Neural progenitor cell (in vitro differentiated cells): ENCODE data around the gene RIC3. TPM values are rescaled to one million over a fixed set of nuclear protein-coding genes. Genes with fewer than 3 reads are reported as not detected.

Experiments
- DNase-seq: peaks from one replicate; pipeline ENCODE4 v3.0.0-alpha.2; 2016; ENCODE audit warnings: low spot score
- H2AFZ ChIP-seq: fragments of 200-600 bp; sonication (generic); replicated peaks from 2 replicates; pipeline ENCODE4 v1.6.1; 2016; ENCODE audit warnings: antibody characterized with exemption
- H3F3A ChIP-seq: fragments of 200-600 bp; sonication (generic); 2 replicates; pipeline ENCODE4 v1.6.1; 2016; ENCODE audit warnings: antibody characterized with exemption, low read depth
- H3K27ac ChIP-seq: fragments of 200-600 bp; sonication (generic); 2 replicates; pipeline ENCODE4 v1.5.1; 2016; ENCODE audit warnings: mild to moderate bottlenecking
- H3K27me3 ChIP-seq: fragments of 200-600 bp; sonication (generic); 2 replicates; pipeline ENCODE4 v1.6.1; 2016; ENCODE audit warnings: mild to moderate bottlenecking, moderate library complexity
- H3K36me3 ChIP-seq: fragments of 200-600 bp; sonication (generic); 2 replicates; pipeline ENCODE4 v1.5.1; 2016
- H3K4me1 ChIP-seq: fragments of 200-600 bp; sonication (generic); 2 replicates; pipeline ENCODE4 v1.6.1; 2016; ENCODE audit warnings: mixed run types
- H3K4me2 ChIP-seq: fragments of 200-600 bp; sonication (generic); 2 replicates; pipeline ENCODE4 v1.6.1; 2016
- H3K4me3 ChIP-seq: fragments of 200-600 bp; sonication (generic); 2 replicates; pipeline ENCODE4 v1.5.1; 2016
- H3K79me2 ChIP-seq: fragments of 200-600 bp; sonication (generic); 2 replicates; pipeline ENCODE4 v1.6.1; 2016; ENCODE audit warnings: low read depth
- H3K9ac ChIP-seq: fragments of 200-600 bp; sonication (generic); 2 replicates; pipeline ENCODE4 v1.6.1; 2016
- H3K9me3 ChIP-seq: fragments of 200-600 bp; sonication (generic); 2 replicates; pipeline ENCODE4 v1.5.1; 2016; ENCODE audit warnings: low read depth
- H4K20me1 ChIP-seq: fragments of 200-600 bp; sonication (generic); 2 replicates; pipeline ENCODE4 v1.6.1; 2016; ENCODE audit warnings: low read depth
- H3K27ac Mint-ChIP-seq: 3 replicates; pipeline ENCODE4 v1.8.0; 2021; ENCODE audit warnings: mixed read lengths
- H3K27me3 Mint-ChIP-seq: 2 replicates; pipeline ENCODE4 v1.8.0; 2022; ENCODE audit warnings: low read depth, mild to moderate bottlenecking, inconsistent platforms, moderate library complexity, mixed read lengths; ENCODE audit not compliant: insufficient read depth
- H3K36me3 Mint-ChIP-seq: 3 replicates; pipeline ENCODE4 v1.8.0; 2021; ENCODE audit warnings: mixed read lengths
- H3K4me1 Mint-ChIP-seq: 3 replicates; pipeline ENCODE4 v1.8.0; 2021; ENCODE audit warnings: mixed read lengths
- H3K4me3 Mint-ChIP-seq: 3 replicates; pipeline ENCODE4 v1.8.0; 2021; ENCODE audit warnings: mild to moderate bottlenecking, moderate library complexity, mixed read lengths
- H3K9me3 Mint-ChIP-seq: 3 replicates; pipeline ENCODE4 v1.8.0; 2020; ENCODE audit warnings: mixed read lengths
- CTCF ChIP-seq: fragments of 200-600 bp; sonication (generic); IDR thresholded peaks from 2 replicates; pipeline ENCODE4 v1.5.1; 2017; ENCODE audit warnings: antibody characterized with exemption, mild to moderate bottlenecking
- EZH2 ChIP-seq: fragments of 200-600 bp; sonication (generic); IDR thresholded peaks from 2 replicates; pipeline ENCODE4 v1.6.1; 2017; ENCODE audit warnings: antibody characterized with exemption, mild to moderate bottlenecking, moderate library complexity
- EZH2phosphoT487 ChIP-seq: fragments of 200-600 bp; sonication (generic); IDR thresholded peaks from 2 replicates; pipeline ENCODE4 v1.6.1; 2017; ENCODE audit warnings: antibody characterized with exemption
- total RNA-seq: library from RNA; depleted of rRNA; stranded (reverse); fragments of >200 nt; gene quantifications from 2 replicates; pipeline ENCODE4 v1.2.3, GENCODE V29; 2015; ENCODE audit warnings: low replicate concordance

Gene RIC3
- total RNA-seq, 1 donor from 2014 or later, result 33.7 TPM

- Histone ChIP-seq H3K9ac (no peak overlapping the region), H3K4me2 (no peak overlapping the region), H3K4me1 (peaks cover 23% of the 10 kb centered on the region), H3K27ac (no peak overlapping the region), H3K9me3 (no peaks in the 10 kb centered on the region), H4K20me1 (no peaks in the 10 kb centered on the region), H3K4me3 (no peak overlapping the region), H3K27me3 (peaks cover 12% of the 10 kb centered on the region), H2AFZ (no peak overlapping the region), H3F3A (peaks cover 24% of the 10 kb centered on the region), H3K36me3 (no peaks in the 10 kb centered on the region), H3K79me2 (no peaks in the 10 kb centered on the region)
- peaks cover 9% of the 10 kb centered on the region for H3K27me3 Mint-ChIP-seq
- no peak overlapping the region for H3K4me3 Mint-ChIP-seq
- TF ChIP-seq EZH2phosphoT487 (no peak), CTCF (no peak), EZH2 (no peak)
- H3K9me3 Mint-ChIP-seq, result no peaks in the 10 kb centered on the region
- peaks cover 28% of the 10 kb centered on the region for H3K4me1 Mint-ChIP-seq
- no peak for DNase-seq
- H3K36me3 Mint-ChIP-seq, result no peaks in the 10 kb centered on the region
- no peak overlapping the region for H3K27ac Mint-ChIP-seq
Observed at GRCh38 chr11:8202516-8203413, 33.9 kb upstream of the RIC3 start.

GRCh38 chr11:8201644-8202365, 33.0 kb upstream of the RIC3 start:
- Mint-ChIP-seq H3K9me3 (no peaks in the 10 kb centered on the region), H3K4me1 (peaks cover 18% of the 10 kb centered on the region)
- no peaks in the 10 kb centered on the region for H3K9me3 ChIP-seq

GRCh38 chr11:8199676-8200075, 30.9 kb upstream of the RIC3 start:
- no peaks in the 10 kb centered on the region for H3K36me3 Mint-ChIP-seq

More at GRCh38 chr11:8201644-8202365, 33.0 kb upstream of the RIC3 start:
- peaks cover 12% of the 10 kb centered on the region for H3K27me3 Mint-ChIP-seq
- Histone ChIP-seq H4K20me1 (no peaks in the 10 kb centered on the region), H3K4me1 (peaks cover 13% of the 10 kb centered on the region), H2AFZ (no peak overlapping the region), H3K27ac (no peak overlapping the region), H3K4me3 (no peak overlapping the region), H3F3A (peaks cover 14% of the 10 kb centered on the region), H3K79me2 (no peaks in the 10 kb centered on the region), H3K9ac (no peak overlapping the region), H3K27me3 (peaks cover 21% of the 10 kb centered on the region), H3K36me3 (no peaks in the 10 kb centered on the region), H3K4me2 (no peak overlapping the region)
- no peaks in the 10 kb centered on the region for H3K36me3 Mint-ChIP-seq
- no peak overlapping the region for H3K27ac Mint-ChIP-seq
- DNase-seq, result no peak
- no peak overlapping the region for H3K4me3 Mint-ChIP-seq
- TF ChIP-seq EZH2phosphoT487 (no peak), CTCF (no peak), EZH2 (no peak)

More at GRCh38 chr11:8199676-8200075, 30.9 kb upstream of the RIC3 start:
- no peak overlapping the region for H3K27ac ChIP-seq
- TF ChIP-seq EZH2, result no peak
- no peak for TF ChIP-seq EZH2phosphoT487
- no peak for TF ChIP-seq CTCF
- no peak overlapping the region for H3K4me3 Mint-ChIP-seq
- no peaks in the 10 kb centered on the region for H3K79me2 ChIP-seq
- H3K4me1 ChIP-seq, result no peaks in the 10 kb centered on the region
- H3K9me3 ChIP-seq, result no peaks in the 10 kb centered on the region
- no peaks in the 10 kb centered on the region for H3K36me3 ChIP-seq
- no peak overlapping the region for H3K27ac Mint-ChIP-seq
- no peaks in the 10 kb centered on the region for H3K9me3 Mint-ChIP-seq
- H3F3A ChIP-seq, result no peaks in the 10 kb centered on the region
- no peak overlapping the region for H3K9ac ChIP-seq
- no peak overlapping the region for H3K4me3 ChIP-seq
- no peak overlapping the region for H3K4me2 ChIP-seq
- H2AFZ ChIP-seq, result no peak overlapping the region
- peaks cover 29% of the 10 kb centered on the region for H3K27me3 ChIP-seq
- peaks cover 10% of the 10 kb centered on the region for H3K27me3 Mint-ChIP-seq
- H4K20me1 ChIP-seq, result no peaks in the 10 kb centered on the region
- peaks cover 5% of the 10 kb centered on the region for H3K4me1 Mint-ChIP-seq
- DNase-seq, result no peak
